IPS-NIHi7 (cell line): Measurements from ENCODE around the gene CACNB2.

ENCODE experiments used
- DNase-seq: peaks from one replicate; pipeline ENCODE4 v3.0.0; 2012; ENCODE audit warnings: mixed read lengths; ENCODE audit errors: extremely low spot score

Gene CACNB2

GRCh38 chr10:18290651-18291313 is 150.6 kb downstream of the CACNB2 start:
- no peak for DNase-seq

DNA sequence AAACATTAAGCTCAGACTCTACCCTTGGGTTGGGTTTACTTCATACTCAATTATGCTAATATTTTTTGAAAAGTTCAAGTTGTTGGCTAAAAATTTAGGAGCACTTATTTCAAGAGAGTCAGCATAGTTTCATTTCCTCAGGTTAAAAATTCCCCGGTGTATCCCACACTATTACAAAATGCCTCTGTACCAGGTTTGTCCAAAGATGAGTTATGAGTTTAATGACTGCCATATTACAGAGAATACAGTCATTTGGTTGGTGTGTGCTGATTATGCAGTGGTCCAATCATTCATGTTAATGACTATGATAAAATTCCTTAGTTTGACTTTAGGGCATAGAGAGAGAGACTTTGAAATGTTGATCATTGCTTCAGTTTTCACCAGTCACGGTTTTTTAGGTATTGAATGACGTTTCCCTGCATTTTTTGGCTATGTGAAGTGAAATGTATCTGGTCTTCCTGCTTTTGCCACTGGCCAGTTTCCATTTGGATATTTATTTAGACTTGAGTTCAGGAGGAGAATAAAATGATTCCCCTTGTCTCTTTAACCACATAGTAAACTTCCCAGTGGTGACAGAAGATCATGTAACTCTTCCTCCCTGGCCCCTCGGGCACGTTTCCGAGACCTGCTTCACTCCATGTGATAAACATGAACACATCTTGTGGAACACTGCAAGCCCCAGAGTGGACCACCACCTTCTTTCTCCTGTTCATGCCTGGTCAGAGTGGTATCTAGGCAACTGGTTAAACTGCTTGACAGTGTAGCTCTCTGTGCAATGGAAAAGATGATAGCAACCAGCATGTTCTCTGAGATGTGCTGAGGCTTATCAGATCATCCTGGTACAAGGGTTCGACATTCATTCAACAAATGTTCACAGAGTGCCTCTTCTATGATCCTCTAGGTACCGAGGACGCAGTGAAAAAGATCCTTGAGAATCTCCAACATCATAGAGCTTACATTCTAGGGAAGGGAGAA is 153.6 kb downstream of the CACNB2 start:
- no peak for DNase-seq

- no peak for DNase-seq
Observed at GRCh38 chr10:18294633-18295032, 154.4 kb downstream of the CACNB2 start.

- DNase-seq: no peak
Observed at GRCh38 chr10:18297659-18298058, 157.4 kb downstream of the CACNB2 start.

GRCh38 chr10:18298256-18298655 is 158.0 kb downstream of the CACNB2 start:
- no peak for DNase-seq

- no peak for DNase-seq
Observed at GRCh38 chr10:18303851-18304801, 163.9 kb downstream of the CACNB2 start.

GRCh38 chr10:18306031-18306430 is 165.8 kb downstream of the CACNB2 start:
- no peak for DNase-seq

DNA sequence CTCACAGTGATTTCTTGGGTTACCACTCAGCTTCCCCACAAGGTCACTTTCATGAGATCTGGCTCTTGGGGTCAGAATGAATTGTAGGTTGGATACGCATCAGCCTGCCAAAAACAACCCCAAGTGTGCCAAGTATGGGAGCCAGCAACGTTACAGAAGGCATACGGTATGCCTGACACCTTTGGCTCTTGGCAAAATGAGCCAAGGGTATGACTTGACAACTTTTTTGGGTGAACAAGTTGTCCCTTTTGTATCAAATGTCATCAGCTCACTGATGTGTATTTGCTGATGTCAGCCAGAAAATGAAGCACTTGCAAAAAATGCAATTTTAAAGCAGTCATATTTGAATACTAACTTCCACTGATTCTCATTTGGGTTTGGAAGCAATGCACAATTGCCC is 168.4 kb downstream of the CACNB2 start:
- DNase-seq: no peak

GRCh38 chr10:18310761-18311160 is 170.5 kb downstream of the CACNB2 start:
- DNase-seq: no peak

DNA sequence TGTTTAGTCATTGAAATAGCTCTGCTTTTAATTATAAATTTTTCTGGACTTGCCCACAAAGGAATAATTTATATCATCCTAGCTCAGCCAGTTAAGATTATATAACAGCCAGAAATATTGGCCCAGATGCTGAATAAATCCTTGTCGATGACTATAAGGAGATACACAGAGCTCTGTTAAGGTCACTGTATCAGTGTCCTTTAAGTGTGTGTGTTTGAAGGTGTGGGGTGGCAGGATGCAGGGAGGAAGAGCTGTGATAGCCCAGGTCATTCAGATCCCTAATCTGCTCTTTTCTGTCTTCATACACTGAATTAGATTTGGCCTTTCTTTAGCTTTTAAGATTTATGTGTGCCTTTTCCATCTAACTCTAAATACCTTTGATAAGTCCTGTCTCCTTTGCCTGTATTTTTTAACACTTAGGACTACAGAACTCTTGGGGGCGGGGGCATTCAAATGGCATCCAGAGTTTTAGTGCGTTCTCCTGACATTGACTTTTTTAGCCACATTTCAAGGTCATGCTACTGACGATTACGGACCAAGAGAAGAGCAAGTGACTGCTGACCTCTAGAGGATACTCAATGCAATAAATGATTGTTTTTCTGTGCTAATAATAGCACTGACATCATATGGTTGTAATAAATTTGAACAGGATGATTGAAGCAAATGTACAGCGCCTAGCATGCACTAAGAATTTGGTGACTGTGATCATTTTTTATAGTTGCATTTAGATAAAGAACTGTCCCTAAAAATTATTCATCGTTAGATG is 172.3 kb downstream of the CACNB2 start:
- peak; percentile 63 for DNase-seq

DNA sequence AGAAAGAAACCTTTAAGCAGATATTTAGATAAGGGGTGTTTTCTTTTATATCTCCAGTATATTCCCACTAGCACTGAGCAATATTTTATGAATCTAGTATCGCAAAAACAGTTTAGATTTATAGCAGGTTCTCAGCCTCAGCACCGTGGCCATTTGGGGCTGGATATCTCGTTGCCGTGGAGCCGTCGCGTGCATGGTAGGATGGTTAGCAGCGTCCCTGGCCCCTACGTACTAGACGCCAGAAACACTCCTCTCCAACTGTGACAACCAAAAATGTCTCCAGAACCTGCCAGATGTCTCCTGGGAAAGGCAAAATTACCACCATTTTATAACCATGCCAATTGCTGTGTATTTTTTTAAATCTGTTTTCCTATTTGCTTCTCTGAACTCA is 172.9 kb downstream of the CACNB2 start:
- DNase-seq: no peak

DNA sequence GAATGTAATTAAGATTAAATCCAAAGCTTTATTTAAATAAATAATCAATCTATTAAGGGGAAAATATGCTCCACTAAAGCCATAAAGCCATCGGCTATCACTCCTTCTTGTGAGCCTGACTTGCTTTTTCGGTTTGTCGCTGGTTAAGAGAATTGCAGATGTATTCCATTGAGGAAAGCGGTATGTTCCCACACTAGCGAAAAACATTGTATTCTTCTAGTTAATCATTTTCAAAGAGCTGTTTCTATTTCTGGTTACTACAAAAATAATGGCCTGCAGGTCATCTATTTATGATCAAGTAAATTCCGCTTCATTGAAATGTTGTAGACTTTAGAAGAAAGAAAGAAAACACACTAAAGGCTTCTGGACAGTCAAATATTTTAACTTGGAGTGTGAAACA is 173.4 kb downstream of the CACNB2 start:
- DNase-seq: no peak

DNA sequence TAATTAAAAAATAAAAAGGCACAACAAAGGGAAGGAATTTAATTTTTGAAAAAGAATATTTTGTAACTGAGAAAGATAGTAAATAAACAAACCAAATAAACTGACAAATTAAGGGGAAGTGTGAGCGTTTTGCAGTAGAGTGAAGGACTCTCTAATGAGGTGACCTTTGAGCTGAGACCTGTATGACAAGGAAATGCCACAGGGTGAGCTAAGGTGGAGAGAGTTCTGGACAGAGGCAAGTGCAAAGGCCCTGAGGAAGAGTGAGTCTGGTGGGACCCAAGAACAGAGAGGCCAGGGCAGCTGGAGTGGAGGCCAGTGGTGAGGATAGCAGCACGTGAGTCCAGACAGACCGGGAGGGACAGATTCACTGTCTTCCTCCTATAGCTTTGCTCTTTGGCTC is 179.4 kb downstream of the CACNB2 start:
- DNase-seq: no peak

- no peak for DNase-seq
Observed at GRCh38 chr10:18321371-18321770, 181.1 kb downstream of the CACNB2 start.

- DNase-seq: no peak
Observed at GRCh38 chr10:18323916-18324315, 183.7 kb downstream of the CACNB2 start.

DNA sequence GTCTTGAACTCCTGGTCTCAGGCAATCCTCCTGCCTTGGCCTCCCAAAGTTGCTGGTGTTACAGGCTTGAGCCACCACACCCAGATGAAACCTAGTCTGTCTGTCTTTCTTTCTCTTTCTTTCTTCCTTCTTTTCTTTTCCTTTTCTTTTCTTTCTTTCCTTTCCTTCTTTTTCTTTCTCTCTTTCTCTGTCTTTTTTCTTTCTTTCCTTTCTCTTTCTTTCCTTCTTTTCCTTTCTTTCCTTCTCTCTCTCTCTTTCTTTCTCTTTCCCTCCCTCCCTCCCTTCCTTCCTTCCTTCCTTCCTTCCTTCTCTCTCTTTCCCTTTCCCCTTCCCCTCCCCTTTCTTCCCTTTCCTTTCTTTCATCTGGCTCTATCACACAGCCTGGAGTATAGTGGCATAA is 185.2 kb downstream of the CACNB2 start:
- no peak for DNase-seq

GRCh38 chr10:18325889-18326531 is 185.8 kb downstream of the CACNB2 start:
- DNase-seq: no peak

DNA sequence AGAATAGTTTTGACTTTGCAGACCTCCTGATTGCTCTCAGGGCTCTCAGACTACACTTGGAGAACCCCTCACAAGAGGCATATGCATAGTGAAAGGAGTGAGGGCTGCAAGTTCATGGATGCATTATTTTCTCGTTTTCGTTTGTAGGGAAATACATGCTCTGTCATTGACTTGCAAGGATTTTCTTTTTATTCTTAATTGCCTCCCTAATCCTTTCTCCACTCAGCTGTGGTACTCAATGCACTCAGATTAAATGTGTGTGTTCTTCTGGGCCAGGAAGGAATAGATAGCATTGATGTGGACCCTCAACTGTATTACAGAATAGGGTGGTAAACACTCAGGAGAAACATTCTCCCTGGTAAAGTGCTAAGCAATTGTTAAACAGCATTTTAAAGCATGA is 188.7 kb downstream of the CACNB2 start:
- DNase-seq: no peak

DNA sequence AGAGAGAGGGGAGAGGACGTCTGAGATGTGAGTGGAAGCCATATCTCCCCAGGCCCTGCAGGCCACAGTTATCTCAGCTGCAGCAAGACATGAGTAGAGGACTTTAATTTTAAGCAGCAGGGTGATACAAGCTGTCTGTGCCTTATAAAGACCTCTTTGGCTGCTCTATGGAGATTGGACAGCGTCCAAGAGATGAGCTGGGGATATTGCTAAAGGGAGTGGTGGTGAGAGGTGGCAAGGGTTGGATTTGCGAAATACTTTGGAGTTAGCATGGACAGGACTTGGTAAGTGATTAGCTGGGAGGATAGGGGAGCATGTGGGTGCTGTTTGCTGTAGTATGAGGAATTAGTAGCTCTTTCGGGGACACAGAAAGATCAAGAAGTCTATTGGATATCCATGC is 191.8 kb downstream of the CACNB2 start:
- DNase-seq: no peak

DNA sequence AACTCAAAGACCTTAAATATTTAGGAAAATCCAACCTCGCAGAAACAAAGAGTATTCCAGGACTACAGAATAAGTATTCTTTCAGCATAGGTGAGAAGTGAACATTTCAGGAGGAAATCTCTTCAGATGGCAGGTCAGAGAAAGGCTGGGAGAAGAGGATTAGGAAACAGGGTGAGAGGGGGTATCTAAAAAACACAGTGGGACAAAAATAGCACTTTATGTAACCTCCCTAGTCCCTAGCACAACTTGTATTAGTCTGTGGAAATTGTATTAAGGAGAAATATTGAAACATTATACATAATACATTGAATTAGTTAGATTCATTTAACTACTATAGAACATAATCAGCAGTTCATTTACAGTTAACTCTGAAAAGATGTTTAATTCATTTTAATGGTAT is 192.3 kb downstream of the CACNB2 start:
- DNase-seq: no peak

DNA sequence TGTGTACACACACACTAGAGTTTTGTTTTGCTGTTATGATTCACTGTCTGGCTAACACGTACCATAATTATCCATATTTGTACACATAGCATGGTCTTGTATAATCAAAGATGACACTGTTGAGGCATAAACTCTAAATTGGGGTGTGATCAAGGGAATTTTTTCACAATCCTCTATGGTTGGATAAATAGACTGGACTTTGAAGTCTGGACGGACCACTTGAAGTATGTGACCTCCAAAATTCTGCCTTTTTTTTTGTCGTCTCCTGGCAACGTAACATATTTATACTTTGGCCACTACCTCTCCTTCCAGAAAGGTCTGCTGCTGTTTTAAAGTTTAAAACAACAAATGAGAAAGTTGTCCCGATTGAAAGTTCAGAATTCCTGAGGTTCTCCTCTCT is 193.4 kb downstream of the CACNB2 start:
- no peak for DNase-seq
